OCI-LY3 (cell line): Measurements from ENCODE around the gene PEX16.

Experiments used
- EZH2phosphoT487 ChIP-seq: fragments of 200-600 bp; shearing (Covaris generic); IDR thresholded peaks from 2 replicates; pipeline ENCODE4 v1.6.1; 2018; ENCODE audit warnings: antibody characterized with exemption, mixed run types, low read depth
- TF ChIP-seq, protein P1 (sequence below): fragments of 200-600, 300-600 bp; sonication (generic); IDR thresholded peaks from 2 replicates; pipeline ENCODE4 v1.5.1; 2014; ENCODE audit warnings: antibody characterized with exemption, low read length, low read depth

DNA sequence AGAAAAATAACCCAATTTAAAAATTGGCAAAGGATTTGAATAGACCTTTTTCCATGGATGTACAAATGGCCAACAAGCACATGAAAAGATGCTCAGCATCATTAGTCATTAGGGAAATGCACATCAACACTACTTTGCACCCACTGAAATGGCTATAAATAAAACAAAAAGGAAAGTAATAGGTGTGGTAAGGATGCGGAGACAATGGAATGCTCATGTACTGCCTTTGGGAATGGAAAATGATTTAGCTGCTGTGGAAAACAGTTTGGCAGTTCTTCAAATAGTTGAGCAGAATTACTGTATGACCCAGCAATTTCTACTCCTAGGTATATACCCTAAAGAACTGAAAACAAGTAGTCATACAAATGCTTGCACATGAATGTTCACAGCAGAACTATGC is 42.2 kb upstream of the PEX16 start:
- TF ChIP-seq, protein P1, sequence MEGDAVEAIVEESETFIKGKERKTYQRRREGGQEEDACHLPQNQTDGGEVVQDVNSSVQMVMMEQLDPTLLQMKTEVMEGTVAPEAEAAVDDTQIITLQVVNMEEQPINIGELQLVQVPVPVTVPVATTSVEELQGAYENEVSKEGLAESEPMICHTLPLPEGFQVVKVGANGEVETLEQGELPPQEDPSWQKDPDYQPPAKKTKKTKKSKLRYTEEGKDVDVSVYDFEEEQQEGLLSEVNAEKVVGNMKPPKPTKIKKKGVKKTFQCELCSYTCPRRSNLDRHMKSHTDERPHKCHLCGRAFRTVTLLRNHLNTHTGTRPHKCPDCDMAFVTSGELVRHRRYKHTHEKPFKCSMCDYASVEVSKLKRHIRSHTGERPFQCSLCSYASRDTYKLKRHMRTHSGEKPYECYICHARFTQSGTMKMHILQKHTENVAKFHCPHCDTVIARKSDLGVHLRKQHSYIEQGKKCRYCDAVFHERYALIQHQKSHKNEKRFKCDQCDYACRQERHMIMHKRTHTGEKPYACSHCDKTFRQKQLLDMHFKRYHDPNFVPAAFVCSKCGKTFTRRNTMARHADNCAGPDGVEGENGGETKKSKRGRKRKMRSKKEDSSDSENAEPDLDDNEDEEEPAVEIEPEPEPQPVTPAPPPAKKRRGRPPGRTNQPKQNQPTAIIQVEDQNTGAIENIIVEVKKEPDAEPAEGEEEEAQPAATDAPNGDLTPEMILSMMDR, result no peak
- TF ChIP-seq EZH2phosphoT487, result no peak
